Skeletal muscle satellite cell (primary cell): Measurements from ENCODE around the gene VPS26B.
A peak's percentile ranks its signal among the peaks of the same experiment; 100 is the strongest.
"Not testable (repeated sequence)": the region's sequence is repeated elsewhere in the genome, so short reads cannot be mapped to it uniquely, and the experiment has no call there.

Source experiments
- H3K27me3 ChIP-seq: 2 replicates; pipeline ENCODE4 v1.7.0; 2013; ENCODE audit warnings: low read length; ENCODE audit not compliant: control insufficient read depth, insufficient read depth
- H3K36me3 ChIP-seq: 2 replicates; pipeline ENCODE4 v1.7.0; 2013; ENCODE audit warnings: mild to moderate bottlenecking, control low read depth, low read length; ENCODE audit not compliant: insufficient read depth
- H3K4me1 ChIP-seq: 2 replicates; pipeline ENCODE4 v1.7.0; 2013; ENCODE audit warnings: low read length; ENCODE audit not compliant: control insufficient read depth, insufficient read depth
- H3K4me2 ChIP-seq: 2 replicates; pipeline ENCODE4 v1.7.0; 2013; ENCODE audit warnings: mild to moderate bottlenecking, low read length
- H3K4me3 ChIP-seq: 2 replicates; pipeline ENCODE4 v1.7.0; 2013; ENCODE audit warnings: low read length
- H3K9ac ChIP-seq: 2 replicates; pipeline ENCODE4 v1.7.0; 2013; ENCODE audit warnings: mild to moderate bottlenecking, low read depth, low read length, moderate library complexity
- H3K9me3 ChIP-seq: replicated peaks from 2 replicates; pipeline ENCODE4 v1.7.0; 2013; ENCODE audit warnings: mild to moderate bottlenecking, control low read depth, low read length

Gene VPS26B

GRCh38 chr11:134250246-134250645 is 25.8 kb downstream of the VPS26B start:
- peaks cover 47% of the 10 kb centered on the region for H3K36me3 ChIP-seq
- no peak overlapping the region for H3K4me3 ChIP-seq
- H3K27me3 ChIP-seq = no peaks in the 10 kb centered on the region
- no peak overlapping the region for H3K4me2 ChIP-seq
- peaks cover 18% of the 10 kb centered on the region for H3K4me1 ChIP-seq
- no peak overlapping the region for H3K9ac ChIP-seq
- no peaks in the 10 kb centered on the region for H3K9me3 ChIP-seq

- Histone ChIP-seq H3K4me3 (no peak overlapping the region), H3K4me1 (peaks cover 18% of the 10 kb centered on the region), H3K9ac (no peak overlapping the region), H3K9me3 (no peaks in the 10 kb centered on the region), H3K27me3 (no peaks in the 10 kb centered on the region), H3K36me3 (peaks cover 43% of the 10 kb centered on the region), H3K4me2 (no peak overlapping the region)
Observed at GRCh38 chr11:134250675-134251074, 26.2 kb downstream of the VPS26B start.

- no peaks in the 10 kb centered on the region for H3K27me3 ChIP-seq
- H3K4me3 ChIP-seq = peak overlapping the region; percentile 71
- H3K9ac ChIP-seq = peak overlapping the region; percentile 68
- no peaks in the 10 kb centered on the region for H3K9me3 ChIP-seq
- peaks cover 18% of the 10 kb centered on the region for H3K4me1 ChIP-seq
- peaks cover 26% of the 10 kb centered on the region for H3K36me3 ChIP-seq
- H3K4me2 ChIP-seq = peak overlapping the region; percentile 82
Observed at GRCh38 chr11:134252346-134253187, 28.1 kb downstream of the VPS26B start.

- Histone ChIP-seq H3K9me3 (no peaks in the 10 kb centered on the region), H3K36me3 (peaks cover 19% of the 10 kb centered on the region), H3K4me3 (peak within 1 kb of the TSS; percentile 71), H3K9ac (peak within 1 kb of the TSS; percentile 68), H3K4me1 (peaks cover 18% of the 10 kb centered on the region), H3K4me2 (peak within 1 kb of the TSS; percentile 82), H3K27me3 (no peaks in the 10 kb centered on the region)
Observed at GRCh38 chr11:134253188-134253993, 28.9 kb downstream of the VPS26B start, which contains the start of the genes ACAD8 and THYN1. Gene ACAD8 (plus strand): TSS chr11:134253568. CDS start chr11:134253601, 33 bp downstream. Gene THYN1 (minus strand): TSS chr11:134253352. CDS start chr11:134252882, 470 bp downstream.

GRCh38 chr11:134254433-134255183 is 30.1 kb downstream of the VPS26B start:
- Histone ChIP-seq H3K9me3 (no peaks in the 10 kb centered on the region), H3K4me3 (peak overlapping the region; percentile 71), H3K4me2 (peak overlapping the region; percentile 82), H3K4me1 (peaks cover 18% of the 10 kb centered on the region), H3K27me3 (no peaks in the 10 kb centered on the region), H3K9ac (peak overlapping the region; percentile 68), H3K36me3 (peaks cover 24% of the 10 kb centered on the region)

- Histone ChIP-seq H3K36me3 (peaks cover 24% of the 10 kb centered on the region), H3K4me1 (peaks cover 18% of the 10 kb centered on the region)
- H3K27me3 ChIP-seq, H3K9ac ChIP-seq, H3K4me2 ChIP-seq, H3K4me3 ChIP-seq, H3K9me3 ChIP-seq: not testable (repeated sequence)
Observed at GRCh38 chr11:134255184-134255561, 30.7 kb downstream of the VPS26B start.

GRCh38 chr11:134257101-134257500 is 32.6 kb downstream of the VPS26B start:
- Histone ChIP-seq H3K4me2 (no peak overlapping the region), H3K4me1 (peaks cover 12% of the 10 kb centered on the region), H3K36me3 (peaks cover 32% of the 10 kb centered on the region), H3K9ac (no peak overlapping the region), H3K9me3 (no peaks in the 10 kb centered on the region), H3K4me3 (no peak overlapping the region), H3K27me3 (no peaks in the 10 kb centered on the region)

- H3K9me3 ChIP-seq = no peaks in the 10 kb centered on the region
- H3K4me2 ChIP-seq = no peak overlapping the region
- H3K27me3 ChIP-seq = no peaks in the 10 kb centered on the region
- no peak overlapping the region for H3K4me3 ChIP-seq
- H3K36me3 ChIP-seq = peaks cover 46% of the 10 kb centered on the region
- H3K9ac ChIP-seq = no peak overlapping the region
- H3K4me1 ChIP-seq = peaks cover 9% of the 10 kb centered on the region
Observed at GRCh38 chr11:134258577-134258976, 34.1 kb downstream of the VPS26B start.

- Histone ChIP-seq H3K27me3 (no peaks in the 10 kb centered on the region), H3K9ac (no peak overlapping the region), H3K36me3 (peaks cover 48% of the 10 kb centered on the region), H3K4me2 (no peak overlapping the region), H3K4me1 (no peaks in the 10 kb centered on the region), H3K9me3 (no peaks in the 10 kb centered on the region), H3K4me3 (no peak overlapping the region)
Observed at GRCh38 chr11:134260503-134260902, 36.0 kb downstream of the VPS26B start.

GRCh38 chr11:134260983-134261382 is 36.5 kb downstream of the VPS26B start:
- Histone ChIP-seq H3K9ac (no peak overlapping the region), H3K9me3 (no peaks in the 10 kb centered on the region), H3K4me3 (no peak overlapping the region), H3K27me3 (no peaks in the 10 kb centered on the region), H3K4me1 (no peaks in the 10 kb centered on the region), H3K4me2 (no peak overlapping the region), H3K36me3 (peaks cover 48% of the 10 kb centered on the region)
